ENCODE data around the gene APEH.

GRCh38 chr3:49723628-49724551 lies 49.7 kb downstream of the APEH start, which contains the start of gene GMPPB:
- TF ChIP-seq KLF16 (tag by site-specific recombination; IDR thresholded peaks at IDR 0.05), result peak; percentile 40; the same call in 1 of the 2 replicates
- no peak for TF ChIP-seq MYNN (tag by site-specific recombination; IDR thresholded peaks at IDR 0.05; ENCODE audit: borderline replicate concordance)
- peak; percentile 7; the same call in 1 of the 2 replicates for TF ChIP-seq ZBTB1 (tag by site-specific recombination; IDR thresholded peaks at IDR 0.05)
- no peak for TF ChIP-seq ZBTB11 (tag by site-specific recombination; conservative IDR thresholded peaks at IDR 0.05; ENCODE audit: low read depth)
- peak; percentile 23; the same call in 1 of the 2 replicates for TF ChIP-seq CTCF (tag by site-specific recombination; IDR thresholded peaks at IDR 0.05)
